GM23338 (cell line): ENCODE results near the gene PRR19. TPM values are rescaled to one million over a fixed set of nuclear protein-coding genes. Genes with fewer than 3 reads are reported as not detected.

ENCODE experiments used
- ATAC-seq: fragments of 200-7000 bp; cut with Tn5 transposase; 3 replicates; pipeline ENCODE4 v1.9.1; 2020
- DNase-seq: peaks from one replicate; pipeline ENCODE4 v3.0.0-alpha.2; 2015; ENCODE audit warnings: low spot score
- H2AFZ ChIP-seq: fragments of 200-600 bp; sonication (generic); 2 replicates; pipeline ENCODE4 v1.8.0; 2016; ENCODE audit warnings: antibody characterized with exemption, mild to moderate bottlenecking, moderate library complexity
- H3F3A ChIP-seq: fragments of 200-600 bp; sonication (generic); replicated peaks from 2 replicates; pipeline ENCODE4 v1.8.0; 2017; ENCODE audit warnings: antibody characterized with exemption, mixed run types, low read depth
- H3K27ac ChIP-seq: fragments of 200-600 bp; sonication (generic); 2 replicates; pipeline ENCODE4 v1.6.1; 2016; ENCODE audit warnings: low read depth
- H3K27me3 ChIP-seq: fragments of 200-600 bp; sonication (generic); 2 replicates; pipeline ENCODE4 v1.8.0; 2016; ENCODE audit warnings: mild to moderate bottlenecking, mixed run types, moderate library complexity; ENCODE audit not compliant: insufficient read depth
- H3K36me3 ChIP-seq: fragments of 200-600 bp; sonication (generic); 2 replicates; pipeline ENCODE4 v1.8.0; 2016; ENCODE audit warnings: mild to moderate bottlenecking; ENCODE audit not compliant: insufficient read depth
- H3K4me1 ChIP-seq: fragments of 200-600 bp; sonication (generic); 2 replicates; pipeline ENCODE4 v1.8.0; 2016; ENCODE audit warnings: mild to moderate bottlenecking, moderate library complexity; ENCODE audit not compliant: insufficient read depth
- H3K4me2 ChIP-seq: fragments of 200-600 bp; sonication (generic); 2 replicates; pipeline ENCODE4 v1.7.1; 2017; ENCODE audit warnings: mixed run types
- H3K4me3 ChIP-seq: fragments of 200-600 bp; sonication (generic); 2 replicates; pipeline ENCODE4 v1.6.1; 2016; ENCODE audit warnings: mixed run types
- H3K79me2 ChIP-seq: fragments of 200-600 bp; sonication (generic); replicated peaks from 2 replicates; pipeline ENCODE4 v1.8.0; 2017; ENCODE audit warnings: mild to moderate bottlenecking; ENCODE audit not compliant: insufficient read depth
- H3K9me2 ChIP-seq: fragments of 200-600 bp; sonication (generic); 2 replicates; pipeline ENCODE4 v1.8.0; 2017; ENCODE audit not compliant: insufficient read depth
- H4K20me1 ChIP-seq: fragments of 200-600 bp; sonication (generic); replicated peaks from 2 replicates; pipeline ENCODE4 v1.8.0; 2017; ENCODE audit warnings: mild to moderate bottlenecking; ENCODE audit not compliant: insufficient read depth
- H3K27ac Mint-ChIP-seq: 2 replicates; pipeline ENCODE4 v1.8.0; 2020; ENCODE audit warnings: inconsistent platforms, mild to moderate bottlenecking, moderate library complexity, mixed read lengths
- H3K27me3 Mint-ChIP-seq: 3 replicates; pipeline ENCODE4 v1.8.0; 2022; ENCODE audit warnings: low read depth, mild to moderate bottlenecking, moderate library complexity, mixed read lengths, inconsistent platforms; ENCODE audit not compliant: insufficient read depth, poor library complexity
- H3K36me3 Mint-ChIP-seq: 3 replicates; pipeline ENCODE4 v1.8.0; 2021; ENCODE audit warnings: low read depth, mild to moderate bottlenecking, inconsistent platforms, moderate library complexity, mixed read lengths
- H3K4me1 Mint-ChIP-seq: 3 replicates; pipeline ENCODE4 v1.8.0; 2020; ENCODE audit warnings: mild to moderate bottlenecking, inconsistent platforms, mixed read lengths
- H3K4me3 Mint-ChIP-seq: 3 replicates; pipeline ENCODE4 v1.8.0; 2021; ENCODE audit warnings: moderate library complexity, mild to moderate bottlenecking, inconsistent platforms, mixed read lengths
- H3K9me3 Mint-ChIP-seq: 3 replicates; pipeline ENCODE4 v1.8.0; 2020; ENCODE audit warnings: moderate library complexity, mild to moderate bottlenecking, inconsistent platforms, mixed read lengths
- CREB1 ChIP-seq: fragments of 250-450 bp; sonication (Bioruptor Pico); IDR thresholded peaks from 2 replicates; pipeline ENCODE4 v1.5.0; 2020; ENCODE audit warnings: low read depth, mild to moderate bottlenecking, moderate library complexity
- CTCF ChIP-seq, 2 experiments: fragments of 200-600 bp in 1 of 2; sonication (generic) in 1 of 2; conservative IDR thresholded peaks; 2 replicates each; pipeline versions ENCODE4 v1.5.1 to v1.6.1; 2016 to 2017; ENCODE audit warnings: antibody characterized with exemption in 2 of 2, low read depth in 2 of 2, mild to moderate bottlenecking in 2 of 2, moderate library complexity in 1 of 2
- EZH2 ChIP-seq: fragments of 200-600 bp; sonication (generic); IDR thresholded peaks from one replicate; pipeline ENCODE4 v1.8.0; 2017; ENCODE audit warnings: antibody characterized with exemption, mild to moderate bottlenecking, low read depth; ENCODE audit not compliant: unreplicated experiment
- JUNB ChIP-seq: IDR thresholded peaks from one replicate; pipeline ENCODE4 v1.6.1; 2016; ENCODE audit warnings: antibody characterized with exemption; ENCODE audit not compliant: unreplicated experiment
- NANOG ChIP-seq: IDR thresholded peaks from 2 replicates; pipeline ENCODE4 v1.6.1; 2016; ENCODE audit warnings: antibody characterized with exemption, borderline replicate concordance
- POLR2AphosphoS5 ChIP-seq: IDR thresholded peaks from 2 replicates; pipeline ENCODE4 v1.6.1; 2016; ENCODE audit warnings: antibody characterized with exemption, low read depth
- REST ChIP-seq: IDR thresholded peaks from one replicate; pipeline ENCODE4 v1.6.1; 2018; ENCODE audit warnings: antibody characterized with exemption; ENCODE audit not compliant: unreplicated experiment
- STAT1 ChIP-seq: IDR thresholded peaks from one replicate; pipeline ENCODE4 v1.6.1; 2016; ENCODE audit warnings: antibody characterized with exemption; ENCODE audit not compliant: unreplicated experiment
- ZNF114 ChIP-seq: fragments of 250-450 bp; sonication (Bioruptor Pico); IDR thresholded peaks from 2 replicates; pipeline ENCODE4 v1.5.0; 2020; ENCODE audit warnings: mild to moderate bottlenecking, moderate library complexity
- ZNF331 ChIP-seq: fragments of 250-450 bp; sonication (Bioruptor Pico); IDR thresholded peaks from 2 replicates; pipeline ENCODE4 v1.5.0; 2020; ENCODE audit warnings: low read depth, mild to moderate bottlenecking, moderate library complexity
- polyA plus RNA-seq: library from polyadenylated mRNA; unstranded; fragments of >200 nt; fragmentation: Nextera tagmentation; extraction: Ambion mirVana; gene quantifications from 2 replicates; pipeline ENCODE4 v1.2.1, GENCODE V29; 2016
- total RNA-seq: library from RNA; depleted of rRNA; stranded (reverse); fragments of >200 nt; shearing (Covaris generic); gene quantifications from 2 replicates; pipeline ENCODE4 v1.2.3, GENCODE V29; 2014

The PRR19 gene
- total and polyA plus RNA-seq, 2 experiments from 2014 or later, result 3.6 to 4.1 TPM

GRCh38 chr19:42325308-42325895 is 23.5 kb downstream of the PRR19 start, which contains the start of gene MEGF8:
Gene MEGF8 (plus strand): TSS chr19:42325635. CDS start chr19:42326244, 609 bp downstream.
- H3F3A ChIP-seq, result peaks cover 6% of the 10 kb centered on the region
- ATAC-seq (peak; percentile 83), DNase-seq (peak; percentile 99)
- no peaks in the 10 kb centered on the region for H3K36me3 Mint-ChIP-seq
- TF ChIP-seq CTCF (conservative IDR thresholded peaks at IDR 0.05; ENCODE audit: low read depth in 2 of 2) (peak in 1 of 2 experiments; percentile 91; a peak in 2 of 4 replicates), ZNF331 (no peak), STAT1 (no peak), ZNF114 (CRISPR knock-in tag) (no peak), JUNB (no peak), REST (no peak), NANOG (no peak), CREB1 (CRISPR knock-in tag) (no peak), POLR2AphosphoS5 (peak; percentile 71), EZH2 (no peak)
- H3K27me3 ChIP-seq, result peaks cover 14% of the 10 kb centered on the region
- peak within 1 kb of the TSS; percentile 91 for H3K27ac Mint-ChIP-seq
- peak within 1 kb of the TSS; percentile 94 for H2AFZ ChIP-seq
- H3K9me3 Mint-ChIP-seq, result no peaks in the 10 kb centered on the region
- peaks cover 17% of the 10 kb centered on the region for H3K27me3 Mint-ChIP-seq
- H4K20me1 ChIP-seq, result no peaks in the 10 kb centered on the region; the same call in 1 of the 2 replicates
- H3K27ac ChIP-seq, result peak within 1 kb of the TSS; percentile 55; the same call in 1 of the 2 replicates
- peak within 1 kb of the TSS; percentile 87 for H3K4me3 Mint-ChIP-seq
- peak within 1 kb of the TSS; percentile 93 for H3K4me3 ChIP-seq
- H3K4me1 ChIP-seq, result peaks cover 6% of the 10 kb centered on the region; the same call in 1 of the 2 replicates
- H3K9me2 ChIP-seq, result no peaks in the 10 kb centered on the region
- peak within 1 kb of the TSS; percentile 99 for H3K4me2 ChIP-seq
- no peaks in the 10 kb centered on the region for H3K36me3 ChIP-seq
- peaks cover 26% of the 10 kb centered on the region for H3K79me2 ChIP-seq
- peaks cover 27% of the 10 kb centered on the region for H3K4me1 Mint-ChIP-seq
